ENCODE results near the gene SMIM35. TPM values are rescaled to one million over a fixed set of nuclear protein-coding genes. Genes with fewer than 3 reads are reported as not detected.

The SMIM35 gene
- total RNA-seq, 4 donors from 2014 or later, result not detected

GRCh38 chr11:118004543-118005223 lies 82.1 kb downstream of the SMIM35 start:
- in situ Hi-C loops (cut with MboI; ENCODE audit: low pct_ligation_motif_present in 1 of 4, low pct_unique_long_range_greater_than_20kb in 1 of 4, low sequenced_read_pairs in 3 of 4), result no loop called here
- H3K4me1 ChIP-seq, result peaks cover 8 to 34% (median 9%) of the 10 kb centered on the region in 4 donors
- no peaks in the 10 kb centered on the region for H3K27me3 ChIP-seq
- intact Hi-C loops (cut with DNase I; ENCODE audit: low total_unique reads), result no loop called here
- no peak overlapping the region for H3K4me3 ChIP-seq
- 95% methylated on average over 7 of the region's 7 CpGs; no CpG with 5 or more reads in 1 of the 2 donors for WGBS, 2 donors (ENCODE audit: low coverage in 1 of 2)
- H3K36me3 ChIP-seq, result no peaks in the 10 kb centered on the region
- DNase-seq, result no peak
- peak overlapping the region in 2 of 4 donors; percentile 11 to 67 for H3K27ac ChIP-seq
- no peak for TF ChIP-seq POLR2AphosphoS5 (IDR thresholded peaks at IDR 0.05)
- TF ChIP-seq CTCF (IDR thresholded peaks at IDR 0.05), result no peak
- no peak for TF ChIP-seq POLR2A (IDR thresholded peaks at IDR 0.05)
- TF ChIP-seq EP300 (IDR thresholded peaks at IDR 0.05; ENCODE audit: low read depth), result no peak
- H3K9me3 ChIP-seq, result no peaks in the 10 kb centered on the region

GRCh38 chr11:118003456-118003855 lies 83.3 kb downstream of the SMIM35 start:
- no peaks in the 10 kb centered on the region for H3K36me3 ChIP-seq
- H3K27me3 ChIP-seq, result no peaks in the 10 kb centered on the region
- intact Hi-C loops (cut with DNase I; ENCODE audit: low total_unique reads) (no loop called here), in situ Hi-C loops (cut with MboI; ENCODE audit: low pct_ligation_motif_present in 1 of 4, low pct_unique_long_range_greater_than_20kb in 1 of 4, low sequenced_read_pairs in 3 of 4) (no loop called here)
- 58 to 83% methylated on average over 4 of the region's 4 CpGs for WGBS, 2 donors (ENCODE audit: low coverage in 1 of 2)
- H3K27ac ChIP-seq, result peak overlapping the region; percentile 67 to 82 (median 70)
- H3K4me3 ChIP-seq, result no peak overlapping the region
- H3K9me3 ChIP-seq, result no peaks in the 10 kb centered on the region
- DNase-seq, result peak; percentile 7
- TF ChIP-seq POLR2A (IDR thresholded peaks at IDR 0.05) (no peak), POLR2AphosphoS5 (IDR thresholded peaks at IDR 0.05) (no peak), EP300 (IDR thresholded peaks at IDR 0.05; ENCODE audit: low read depth) (no peak), CTCF (IDR thresholded peaks at IDR 0.05) (no peak)
- H3K4me1 ChIP-seq, result peaks cover 8 to 27% (median 9%) of the 10 kb centered on the region in 4 donors

GRCh38 chr11:118002541-118003423 lies 84.0 kb downstream of the SMIM35 start:
- Histone ChIP-seq H3K4me1 (peaks cover 8 to 21% (median 9%) of the 10 kb centered on the region in 4 donors), H3K9me3 (no peaks in the 10 kb centered on the region), H3K27ac (peak overlapping the region; percentile 67 to 82 (median 70)), H3K4me3 (no peak overlapping the region), H3K36me3 (no peaks in the 10 kb centered on the region), H3K27me3 (no peaks in the 10 kb centered on the region)
- TF ChIP-seq CTCF (IDR thresholded peaks at IDR 0.05), result no peak
- TF ChIP-seq POLR2A (IDR thresholded peaks at IDR 0.05), result peak; percentile 6
- TF ChIP-seq EP300 (IDR thresholded peaks at IDR 0.05; ENCODE audit: low read depth), result no peak
- peak in 2 of 3 donors; percentile 15 to 54 for TF ChIP-seq POLR2AphosphoS5 (IDR thresholded peaks at IDR 0.05)
- 55 to 67% methylated on average over 1 to 7 of the region's 7 CpGs for WGBS, 2 donors (ENCODE audit: low coverage in 1 of 2)
- peak; percentile 46 for DNase-seq
- in situ Hi-C loops (cut with MboI; ENCODE audit: low pct_ligation_motif_present in 1 of 4, low pct_unique_long_range_greater_than_20kb in 1 of 4, low sequenced_read_pairs in 3 of 4), result no loop called here
- intact Hi-C loops (cut with DNase I; ENCODE audit: low total_unique reads), result no loop called here

GRCh38 chr11:118002010-118002540 lies 84.7 kb downstream of the SMIM35 start:
- DNase-seq, result peak; percentile 9
- H3K9me3 ChIP-seq, result no peaks in the 10 kb centered on the region
- peaks cover 8 to 21% (median 9%) of the 10 kb centered on the region in 4 donors for H3K4me1 ChIP-seq
- no peak overlapping the region for H3K4me3 ChIP-seq
- no peak for TF ChIP-seq EP300 (IDR thresholded peaks at IDR 0.05; ENCODE audit: low read depth)
- no peaks in the 10 kb centered on the region for H3K36me3 ChIP-seq
- H3K27ac ChIP-seq, result peak overlapping the region; percentile 67 to 82 (median 70)
- in situ Hi-C loops (cut with MboI; ENCODE audit: low pct_ligation_motif_present in 1 of 4, low pct_unique_long_range_greater_than_20kb in 1 of 4, low sequenced_read_pairs in 3 of 4), result no loop called here
- no peaks in the 10 kb centered on the region for H3K27me3 ChIP-seq
- intact Hi-C loops (cut with DNase I; ENCODE audit: low total_unique reads), result no loop called here
- WGBS, 2 donors (ENCODE audit: low coverage in 1 of 2), result 78 to 85% methylated on average over 2 to 6 of the region's 6 CpGs

Measured in transverse colon (tissue), 4 donors.